ENCODE measurements around the gene RAET1E. TPM values are rescaled to one million over a fixed set of nuclear protein-coding genes. Genes with fewer than 3 reads are reported as not detected.

Gene RAET1E
- total RNA-seq, 2 experiments from 2014 or later = not detected

DNA sequence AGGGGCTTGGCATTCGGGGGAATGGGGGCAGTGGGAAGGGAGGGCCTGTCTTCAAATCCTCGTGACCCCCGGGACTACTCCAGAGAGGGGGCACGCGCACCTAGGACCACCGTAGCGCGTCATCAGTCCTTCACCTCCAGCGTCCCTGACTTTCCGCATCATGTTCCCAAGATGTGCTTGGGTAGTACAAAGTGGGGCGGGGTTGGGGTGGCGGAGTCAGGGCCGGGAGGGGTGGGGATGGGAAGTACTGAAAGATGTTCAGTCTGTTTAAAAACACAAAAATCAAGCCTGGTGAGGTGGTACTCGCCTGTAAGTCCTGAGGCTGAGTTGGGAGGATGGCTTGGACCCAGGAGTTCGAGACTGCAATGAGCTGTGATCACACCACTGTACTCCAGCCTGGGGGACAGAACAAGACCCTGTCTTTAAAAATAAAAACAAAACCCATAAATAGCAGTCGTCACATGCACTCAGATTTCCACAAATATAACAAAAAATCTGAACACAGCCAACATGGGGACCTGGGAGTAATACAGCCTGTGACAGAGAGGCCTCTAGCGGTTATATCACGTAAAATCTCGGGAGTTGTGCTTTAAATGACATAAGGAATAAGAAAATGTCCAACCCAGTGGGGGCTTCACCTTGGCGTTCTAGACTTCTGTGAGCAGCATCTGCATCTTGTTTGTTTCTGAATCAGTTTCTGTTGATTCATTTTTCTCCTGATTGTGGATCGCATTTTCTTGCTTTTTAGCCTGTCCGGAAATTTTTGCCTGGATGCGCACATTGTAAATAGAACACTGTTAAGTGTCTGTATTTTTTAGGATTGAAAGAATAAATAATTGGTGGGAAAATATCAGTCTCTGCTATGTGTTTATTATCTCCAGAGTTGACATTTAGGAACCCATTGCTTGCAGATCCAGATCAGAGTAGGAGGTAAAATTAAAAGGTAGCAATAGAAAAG lies 33.1 kb downstream of the RAET1E start:
- H3K27ac Mint-ChIP-seq = peak overlapping the region; percentile 68
- no peaks in the 10 kb centered on the region for H3K9me3 Mint-ChIP-seq
- H3K4me3 ChIP-seq (ENCODE audit: low read length) = peak overlapping the region; percentile 50
- H3K9me3 ChIP-seq (ENCODE audit: control insufficient read depth in 1 of 2, insufficient read depth in 1 of 2, low read length in 2 of 2) = no peaks in the 10 kb centered on the region
- ATAC-seq (ENCODE audit: poor library complexity) (peak; percentile 30), DNase-seq (peak in 8 of 14 experiments; percentile 1 to 78 (median 29))
- H3K4me1 ChIP-seq (ENCODE audit: insufficient read depth, low read length) = peaks cover 18% of the 10 kb centered on the region
- ChIA-PET CTCF (interaction anchor here (0.9 kb wide), 1 partner anchor 33 kb away, joined by 3 read pairs; the partner anchor contains the start of gene RAET1E), POLR2A (no interaction called here)
- H3K36me3 Mint-ChIP-seq (ENCODE audit: low read depth) = no peaks in the 10 kb centered on the region
- TF ChIP-seq, protein P1, sequence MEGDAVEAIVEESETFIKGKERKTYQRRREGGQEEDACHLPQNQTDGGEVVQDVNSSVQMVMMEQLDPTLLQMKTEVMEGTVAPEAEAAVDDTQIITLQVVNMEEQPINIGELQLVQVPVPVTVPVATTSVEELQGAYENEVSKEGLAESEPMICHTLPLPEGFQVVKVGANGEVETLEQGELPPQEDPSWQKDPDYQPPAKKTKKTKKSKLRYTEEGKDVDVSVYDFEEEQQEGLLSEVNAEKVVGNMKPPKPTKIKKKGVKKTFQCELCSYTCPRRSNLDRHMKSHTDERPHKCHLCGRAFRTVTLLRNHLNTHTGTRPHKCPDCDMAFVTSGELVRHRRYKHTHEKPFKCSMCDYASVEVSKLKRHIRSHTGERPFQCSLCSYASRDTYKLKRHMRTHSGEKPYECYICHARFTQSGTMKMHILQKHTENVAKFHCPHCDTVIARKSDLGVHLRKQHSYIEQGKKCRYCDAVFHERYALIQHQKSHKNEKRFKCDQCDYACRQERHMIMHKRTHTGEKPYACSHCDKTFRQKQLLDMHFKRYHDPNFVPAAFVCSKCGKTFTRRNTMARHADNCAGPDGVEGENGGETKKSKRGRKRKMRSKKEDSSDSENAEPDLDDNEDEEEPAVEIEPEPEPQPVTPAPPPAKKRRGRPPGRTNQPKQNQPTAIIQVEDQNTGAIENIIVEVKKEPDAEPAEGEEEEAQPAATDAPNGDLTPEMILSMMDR (IDR thresholded peaks at IDR 0.05) = peak; percentile 76
- H3K4me1 Mint-ChIP-seq (ENCODE audit: low read depth) = peaks cover 5% of the 10 kb centered on the region
- no peak overlapping the region for H3K27ac ChIP-seq (ENCODE audit: low read depth in 1 of 2, low read length in 2 of 2)
- H3K27me3 Mint-ChIP-seq = peaks cover 19% of the 10 kb centered on the region
- intact Hi-C loops (cut with DNase I, micrococcal nuclease) = loop anchor here (1.0 to 10.0 kb wide), 8 partner anchors 30 to 318 kb away; partner anchors contain the start of genes GINM1 (in 1 of the 2), KATNA1 (in 1 of the 2), LATS1 (in 1 of the 2) and PPIL4 (in 1 of the 2)
- H3K4me3 Mint-ChIP-seq = peak overlapping the region; percentile 86
- no peaks in the 10 kb centered on the region for H3K36me3 ChIP-seq (ENCODE audit: insufficient read depth, low read length)
- H3K27me3 ChIP-seq (ENCODE audit: control insufficient read depth in 1 of 2, insufficient read depth in 2 of 2, low read length in 2 of 2) = peaks cover 0 to 3% of the 10 kb centered on the region in 2 experiments

DNA sequence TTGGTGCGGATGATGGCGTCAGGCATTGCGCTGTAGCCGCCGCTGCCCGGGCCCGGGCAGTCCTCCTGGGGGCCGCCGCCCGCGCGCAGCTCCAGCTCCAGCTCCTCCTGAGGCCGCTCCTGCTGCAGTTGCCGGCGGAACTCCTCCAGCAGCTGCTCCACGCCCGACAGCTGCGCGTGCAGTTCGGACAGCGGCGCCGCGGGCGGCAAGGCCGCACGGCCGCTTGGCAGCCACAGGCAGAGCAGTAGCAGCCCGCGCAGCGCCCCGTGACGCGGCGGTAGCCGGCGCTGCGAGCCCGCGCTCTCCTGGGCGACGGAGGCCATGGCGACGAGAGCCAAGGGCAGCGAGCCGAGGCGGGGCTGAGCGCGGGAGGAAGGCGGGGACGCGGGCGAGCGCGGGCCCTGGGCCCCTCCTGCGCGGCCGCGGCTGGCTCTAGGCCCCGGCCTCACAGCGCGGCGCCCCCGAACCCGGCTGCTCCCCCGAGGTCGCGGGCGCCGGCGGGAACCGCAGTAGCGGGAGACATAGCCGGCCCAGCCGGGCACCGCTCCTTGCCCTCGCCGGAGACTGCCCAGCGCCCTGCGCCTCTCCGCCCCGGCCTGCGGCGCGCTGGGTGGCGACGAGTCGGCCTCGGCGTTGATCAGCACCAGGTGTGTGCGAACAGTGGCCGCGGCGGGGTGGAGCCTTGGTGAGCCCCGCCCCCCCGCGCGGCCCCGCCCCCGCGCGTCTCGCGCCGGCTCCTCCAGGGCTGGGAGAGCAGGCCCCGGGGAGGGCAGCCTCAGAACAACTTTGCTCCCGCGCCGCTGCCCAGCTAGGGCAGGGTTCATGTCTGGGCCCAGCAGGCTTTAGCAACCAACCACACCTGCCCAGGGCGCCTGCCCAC lies 34.0 kb downstream of the RAET1E start, which contains the start of gene LRP11:
TSS of gene LRP11 (minus strand) at position 662 of the 880 bp plus-strand sequence. CDS start at position 323, 339 bp downstream.
- Histone ChIP-seq H3K27me3 (ENCODE audit: control insufficient read depth in 1 of 2, insufficient read depth in 2 of 2, low read length in 2 of 2) (peaks cover 0 to 3% of the 10 kb centered on the region in 2 experiments), H3K4me3 (ENCODE audit: low read length) (peak within 1 kb of the TSS; percentile 54), H3K36me3 (ENCODE audit: insufficient read depth, low read length) (no peaks in the 10 kb centered on the region), H3K27ac (ENCODE audit: low read depth in 1 of 2, low read length in 2 of 2) (no peak within 1 kb of the TSS), H3K4me1 (ENCODE audit: insufficient read depth, low read length) (peaks cover 18% of the 10 kb centered on the region), H3K9me3 (ENCODE audit: control insufficient read depth in 1 of 2, insufficient read depth in 1 of 2, low read length in 2 of 2) (no peaks in the 10 kb centered on the region)
- H3K27me3 Mint-ChIP-seq = peaks cover 22% of the 10 kb centered on the region
- no peaks in the 10 kb centered on the region for H3K9me3 Mint-ChIP-seq
- ChIA-PET POLR2A (interaction anchor here (1.1 to 1.2 kb wide), 2 partner anchors 109 to 114 kb away, joined by 3 read pairs; partner anchors contain the start of gene PCMT1), CTCF (interaction anchor here (0.6 kb wide), 1 partner anchor 768 kb away, joined by 3 read pairs; no protein-coding TSS in a partner anchor)
- H3K27ac Mint-ChIP-seq = peak within 1 kb of the TSS; percentile 68
- intact Hi-C loops (cut with DNase I, micrococcal nuclease) = loop anchor here in 1 of 2 experiments (2.0 to 10.0 kb wide), 5 partner anchors 29 to 297 kb away; partner anchors contain the start of genes GINM1, KATNA1 and LATS1
- peak; percentile 87 for ATAC-seq (ENCODE audit: poor library complexity)
- DNase-seq = peak; percentile 66 to 91 (median 80)
- H3K4me1 Mint-ChIP-seq (ENCODE audit: low read depth) = peaks cover 5% of the 10 kb centered on the region
- H3K36me3 Mint-ChIP-seq (ENCODE audit: low read depth) = no peaks in the 10 kb centered on the region
- TF ChIP-seq, protein P1 (IDR thresholded peaks at IDR 0.05) = no peak
- H3K4me3 Mint-ChIP-seq = peak within 1 kb of the TSS; percentile 86
